NCI-H1436 treated with DMSO at 0.1 percent for 48 hours (cell line): Measurements from ENCODE around the gene PCED1B.
"Not testable (repeated sequence)": the region's sequence is repeated elsewhere in the genome, so short reads cannot be mapped to it uniquely, and the experiment has no call there.

ENCODE experiments used
- DNase-seq: peaks from one replicate; lab custom pipeline; 2025; lab: John Stamatoyannopoulos, UW

Gene PCED1B

GRCh38 chr12:47206450-47207339 lies 127.3 kb downstream of the PCED1B start:
- DNase-seq, result no peak

GRCh38 chr12:47207340-47207717 lies 127.9 kb downstream of the PCED1B start:
- no peak for DNase-seq

GRCh38 chr12:47207829-47208248 lies 128.4 kb downstream of the PCED1B start:
- DNase-seq, result no peak

- DNase-seq, result no peak
Measured at GRCh38 chr12:47209014-47209413, 129.6 kb downstream of the PCED1B start.

DNA sequence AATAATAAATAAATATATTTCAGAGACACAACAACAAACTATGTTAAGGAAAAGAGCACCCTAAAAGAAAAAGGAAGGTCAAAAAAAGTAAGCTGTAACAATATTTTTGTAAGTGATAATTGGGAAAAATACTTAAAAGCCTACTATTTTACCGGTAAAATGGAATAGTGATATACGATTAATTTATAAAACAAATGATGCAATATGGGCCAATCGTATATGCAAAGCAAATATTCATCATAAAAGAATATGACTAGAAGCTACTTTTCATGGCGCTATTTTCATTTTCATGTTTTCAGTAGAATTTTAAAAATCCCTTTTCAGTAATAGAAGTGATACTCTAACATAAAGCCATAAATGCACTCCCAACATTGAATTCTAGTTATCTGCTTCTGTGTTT lies 131.4 kb downstream of the PCED1B start:
- DNase-seq, result no peak

DNA sequence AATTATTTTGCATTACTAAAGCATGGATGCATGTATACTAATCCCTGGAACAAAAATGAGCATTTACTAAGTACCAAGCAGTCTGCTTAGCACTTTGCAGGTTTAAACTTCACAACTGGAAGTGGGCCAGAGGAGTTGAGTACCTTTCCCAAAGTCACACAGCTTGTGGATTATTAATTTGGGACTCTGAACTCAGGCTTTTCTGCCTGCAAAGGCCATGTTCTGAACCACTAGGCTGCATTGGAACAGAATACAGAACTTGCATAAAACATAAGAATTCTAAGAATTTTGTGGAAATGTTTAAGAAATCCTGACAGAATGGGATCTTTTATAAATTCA lies 133.2 kb downstream of the PCED1B start:
- DNase-seq, result no peak

DNA sequence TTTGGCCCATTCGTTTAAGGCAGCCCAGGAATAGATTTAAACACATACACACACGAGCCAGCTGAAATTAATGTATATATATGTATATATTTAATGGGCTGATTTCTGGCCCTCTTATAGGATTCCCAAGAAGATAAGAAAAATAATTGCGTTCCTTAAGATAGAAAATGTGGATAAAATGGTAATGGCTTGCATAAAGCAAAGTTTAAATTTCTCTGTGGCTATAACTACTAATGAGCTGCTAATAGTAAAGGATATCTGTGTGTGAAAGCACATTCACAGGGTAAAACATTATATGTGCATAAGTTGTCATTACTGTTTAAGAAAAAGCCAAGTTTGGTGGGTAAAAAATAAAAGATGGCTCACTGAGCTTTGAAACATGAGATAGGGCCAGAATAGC lies 134.0 kb downstream of the PCED1B start:
- no peak for DNase-seq

DNA sequence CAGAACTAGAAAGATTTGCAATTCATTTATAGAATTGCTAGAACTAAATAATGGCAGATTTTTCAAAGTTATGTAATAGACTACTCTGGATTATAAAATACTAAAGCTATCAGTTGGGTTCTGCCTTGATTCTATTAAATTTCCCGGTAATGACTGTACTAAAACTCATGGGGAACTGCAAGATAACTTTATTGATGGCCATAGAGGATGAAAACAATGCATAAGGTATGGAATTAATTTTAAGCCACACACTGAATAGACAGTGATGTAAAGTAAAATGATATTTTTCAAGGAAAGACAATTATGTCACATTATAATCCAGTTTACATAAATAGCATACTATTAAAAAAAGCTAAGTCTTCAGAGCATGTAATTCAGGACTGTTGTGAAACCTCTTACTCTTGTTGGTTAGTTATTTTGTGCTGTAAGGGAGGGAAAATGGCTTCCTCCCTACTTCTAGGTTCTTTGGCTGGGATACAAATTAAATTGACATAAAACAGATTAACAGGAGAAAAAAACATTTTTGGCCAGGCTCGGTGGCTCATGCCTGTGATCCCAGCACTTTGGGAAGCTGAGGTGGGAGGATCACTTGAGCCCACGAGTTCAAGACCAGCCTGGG lies 134.7 kb downstream of the PCED1B start:
- DNase-seq, result no peak

GRCh38 chr12:47214771-47215170 lies 135.3 kb downstream of the PCED1B start:
- no peak for DNase-seq

- DNase-seq, result no peak
Measured at GRCh38 chr12:47216150-47216677, 136.8 kb downstream of the PCED1B start.

- not testable (repeated sequence) for DNase-seq
Measured at GRCh38 chr12:47217595-47217869, 138.1 kb downstream of the PCED1B start.

GRCh38 chr12:47218191-47218654 lies 138.8 kb downstream of the PCED1B start:
- no peak for DNase-seq

- DNase-seq, result no peak
Measured at GRCh38 chr12:47219243-47219642, 139.8 kb downstream of the PCED1B start.

DNA sequence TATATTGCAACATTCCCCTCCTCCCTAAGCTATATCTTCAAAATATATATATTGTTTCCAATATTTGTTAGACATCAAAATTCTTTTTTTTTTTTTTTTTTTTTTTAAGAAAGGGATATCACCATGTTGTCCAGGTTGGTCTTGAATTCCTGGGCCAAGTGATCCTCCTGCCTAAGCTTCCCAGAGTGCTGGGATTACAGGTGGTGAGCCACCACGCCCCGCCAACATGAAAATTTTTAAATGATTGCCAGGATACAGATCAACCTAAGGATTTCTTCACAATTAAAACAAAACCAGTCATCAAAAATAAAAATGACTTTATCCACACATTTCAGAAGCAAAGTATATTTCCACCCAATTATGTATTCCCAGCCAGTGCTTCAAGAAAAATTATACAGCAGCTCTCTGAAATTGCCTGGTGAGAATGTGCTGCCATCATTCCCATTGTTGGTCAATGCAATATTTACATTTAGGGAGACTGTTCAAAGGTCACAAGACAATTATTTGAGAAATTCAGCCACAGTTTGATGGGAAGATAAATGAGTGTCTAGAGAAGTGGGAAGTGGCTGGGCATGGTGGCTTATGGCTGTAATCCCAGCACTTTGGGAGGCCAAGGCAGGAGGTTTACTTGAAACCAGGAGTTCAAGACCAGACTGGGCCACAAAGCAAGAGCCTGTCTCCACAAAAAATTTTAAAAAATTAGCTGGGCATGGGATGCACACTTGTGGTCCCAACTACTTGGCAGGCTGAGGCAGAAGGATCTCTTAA lies 142.0 kb downstream of the PCED1B start:
- DNase-seq, result no peak

DNA sequence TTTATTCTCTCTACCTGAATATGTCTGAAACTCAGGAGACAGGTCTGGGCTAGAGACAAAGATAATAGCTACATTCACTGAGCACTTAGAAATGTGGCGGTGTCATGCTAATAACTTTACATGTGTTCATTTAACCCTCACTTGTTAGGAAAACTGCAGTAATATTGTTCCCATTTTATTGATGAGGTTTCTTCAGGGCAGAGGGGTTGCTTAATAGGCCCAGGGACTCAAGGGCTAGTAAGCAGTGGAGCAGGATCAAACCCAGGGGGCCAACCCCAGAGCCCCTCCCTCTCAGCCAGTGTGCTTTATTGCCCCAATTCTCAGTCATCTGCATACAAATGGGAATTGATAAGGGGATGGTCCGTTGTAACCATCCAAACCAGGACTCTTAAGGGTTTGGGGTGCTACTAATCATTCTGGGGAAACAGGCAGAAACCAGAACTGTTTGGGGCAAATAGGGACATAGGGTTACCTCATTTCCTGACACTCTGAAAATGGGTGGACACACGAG lies 143.2 kb downstream of the PCED1B start:
- no peak for DNase-seq

GRCh38 chr12:47223031-47223847 lies 143.8 kb downstream of the PCED1B start:
- no peak for DNase-seq

GRCh38 chr12:47223848-47224213 lies 144.4 kb downstream of the PCED1B start:
- no peak for DNase-seq

GRCh38 chr12:47224563-47225133 lies 145.2 kb downstream of the PCED1B start:
- no peak for DNase-seq

DNA sequence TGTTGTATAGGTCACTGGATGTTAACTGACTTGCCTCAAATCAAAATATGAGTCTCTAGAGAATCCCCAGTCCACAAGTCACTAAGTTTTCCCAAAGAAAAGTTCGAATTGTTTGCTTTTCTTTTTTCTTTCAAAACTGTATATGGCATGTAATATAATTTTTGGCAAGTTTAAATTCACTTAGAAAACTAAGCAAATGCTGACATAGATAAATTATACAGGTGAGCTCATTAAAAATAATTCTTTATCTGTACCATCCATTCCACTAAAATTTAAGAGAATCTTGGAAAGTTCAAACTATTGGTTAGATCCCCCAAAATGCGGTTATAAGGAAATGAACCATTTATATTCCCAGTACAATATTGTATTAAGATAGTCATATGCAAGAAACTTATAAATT lies 145.9 kb downstream of the PCED1B start:
- no peak for DNase-seq

- DNase-seq, result no peak
Measured at GRCh38 chr12:47226199-47226598, 146.8 kb downstream of the PCED1B start.

GRCh38 chr12:47228802-47229201 lies 149.4 kb downstream of the PCED1B start:
- no peak for DNase-seq
